Fibroblast of lung (primary cell): ENCODE results near the gene PLA2G5. TPM values are rescaled to one million over a fixed set of nuclear protein-coding genes. Genes with fewer than 3 reads are reported as not detected.

Experiments
- DNase-seq, 2 donors: peaks; one replicate each; pipeline versions ENCODE4 v3.0.0 to v3.0.0-alpha.2; 2010; ENCODE audit warnings: low read depth in 2 of 2
- H2AFZ ChIP-seq: 2 replicates; pipeline ENCODE4 v1.5.1; 2012; ENCODE audit warnings: low read length, control low read depth, inconsistent platforms
- H3K27ac ChIP-seq: 2 replicates; pipeline ENCODE4 v1.5.1; 2011; ENCODE audit warnings: low read length, control low read depth; ENCODE audit not compliant: insufficient read depth
- H3K27me3 ChIP-seq: 2 replicates; pipeline ENCODE4 v1.5.1; 2011; ENCODE audit warnings: mild to moderate bottlenecking, low read length; ENCODE audit not compliant: control insufficient read depth, insufficient read depth
- H3K36me3 ChIP-seq: 2 replicates; pipeline ENCODE4 v1.5.1; 2011; ENCODE audit warnings: low read length; ENCODE audit not compliant: control insufficient read depth, insufficient read depth
- H3K4me1 ChIP-seq: 2 replicates; pipeline ENCODE4 v1.5.1; 2011; ENCODE audit warnings: low read length; ENCODE audit not compliant: control insufficient read depth, insufficient read depth; ENCODE audit errors: extremely low read depth
- H3K4me2 ChIP-seq: 2 replicates; pipeline ENCODE4 v1.5.1; 2011; ENCODE audit warnings: low read length, control low read depth; ENCODE audit not compliant: insufficient read depth; ENCODE audit errors: extremely low read depth
- H3K4me3 ChIP-seq, 4 experiments: fragments of 200-600 bp in 1 of 4; sonication (generic) in 1 of 4; replicated peaks in 1 of 4; 2 replicates each; pipeline ENCODE4 v1.5.1; 2011 to 2016; ENCODE audit warnings: low read length in 4 of 4, low read depth in 3 of 4, mild to moderate bottlenecking in 3 of 4, control low read depth in 2 of 4, inconsistent platforms in 1 of 4, mixed read lengths in 1 of 4; ENCODE audit not compliant: insufficient read depth in 1 of 4; ENCODE audit errors: control extremely low read depth in 1 of 4
- H3K79me2 ChIP-seq: 2 replicates; pipeline ENCODE4 v1.5.1; 2012; ENCODE audit warnings: mild to moderate bottlenecking, low read length, inconsistent platforms; ENCODE audit not compliant: control insufficient read depth, insufficient read depth
- H3K9ac ChIP-seq: 2 replicates; pipeline ENCODE4 v1.5.1; 2011; ENCODE audit warnings: mild to moderate bottlenecking, low read length, control low read depth; ENCODE audit not compliant: insufficient read depth
- H3K9me3 ChIP-seq: 2 replicates; pipeline ENCODE4 v1.5.1; 2012; ENCODE audit warnings: low read depth, low read length; ENCODE audit not compliant: control insufficient read depth, insufficient read depth
- H4K20me1 ChIP-seq: 2 replicates; pipeline ENCODE4 v1.5.1; 2011; ENCODE audit warnings: low read length; ENCODE audit not compliant: control insufficient read depth, insufficient read depth; ENCODE audit errors: extremely low read depth
- CTCF ChIP-seq, 2 donors: IDR thresholded peaks in 1 of 2; conservative IDR thresholded peaks in 1 of 2; 1 replicate in 1 of 2; 2 replicates in 1 of 2; pipeline ENCODE4 v1.5.1; 2011 to 2012; ENCODE audit warnings: low read length in 2 of 2, control low read depth in 1 of 2, inconsistent platforms in 1 of 2, low read depth in 1 of 2, mild to moderate bottlenecking in 1 of 2
- EZH2 ChIP-seq: IDR thresholded peaks from 2 replicates; pipeline ENCODE4 v1.5.1; 2012; ENCODE audit warnings: low read length, control low read depth, mild to moderate bottlenecking; ENCODE audit errors: missing control alignments
- polyA plus RNA-seq, 2 donors: library from polyadenylated mRNA; depleted of rRNA in 1 of 2; stranded (reverse) in 1 of 2; unstranded in 1 of 2; fragments of >200 nt; gene quantifications; 2 replicates each; pipeline ENCODE4 v1.2.1, GENCODE V29; 2011 to 2012; ENCODE audit warnings: missing spikeins in 1 of 2
- total RNA-seq: library from RNA; depleted of rRNA; stranded (reverse); fragments of >200 nt; gene quantifications from 2 replicates; pipeline ENCODE4 v1.2.1, GENCODE V29; 2014

Gene PLA2G5
- total and polyA plus RNA-seq, 2 donors (not counting 1 experiment from before 2014, with no cell fraction given), result 1.1 to 27.4 TPM

DNA sequence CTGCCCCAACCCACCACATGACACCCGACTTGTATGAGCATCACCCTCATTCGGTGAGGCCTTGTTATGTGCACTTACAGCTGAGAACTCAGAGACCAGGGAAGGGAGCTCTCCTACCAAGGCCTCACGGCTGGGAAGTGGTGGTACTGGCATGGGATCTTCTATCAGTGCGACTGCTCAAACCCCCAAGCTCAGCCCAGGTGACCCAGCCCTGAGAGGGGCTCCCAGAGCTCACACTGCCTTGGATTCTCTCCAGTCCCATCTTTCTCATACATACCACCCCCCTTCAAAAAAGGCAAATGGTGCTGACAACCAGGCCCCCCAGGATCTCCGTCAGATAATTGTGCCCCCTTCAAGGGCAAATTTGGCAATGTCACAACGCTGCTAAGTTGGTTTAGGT, 68.4 kb downstream of the PLA2G5 start:
- DNase-seq, result no peak
- Histone ChIP-seq H3K27me3 (no peaks in the 10 kb centered on the region), H3K27ac (no peak overlapping the region), H4K20me1 (no peaks in the 10 kb centered on the region), H3K36me3 (no peaks in the 10 kb centered on the region), H3K4me2 (no peak overlapping the region), H2AFZ (no peak overlapping the region), H3K4me1 (no peaks in the 10 kb centered on the region), H3K79me2 (no peaks in the 10 kb centered on the region), H3K4me3 (no peak overlapping the region), H3K9ac (no peak overlapping the region), H3K9me3 (no peaks in the 10 kb centered on the region)
- TF ChIP-seq EZH2, result no peak
- TF ChIP-seq CTCF (conservative IDR thresholded peaks at IDR 0.05 in 1 of 2, IDR thresholded peaks at IDR 0.05 in 1 of 2; ENCODE audit: low read depth in 1 of 2, low read length in 2 of 2), result no peak

GRCh38 chr1:20138961-20139550, 69.1 kb downstream of the PLA2G5 start, which contains the start of gene PLA2G2F:
Gene PLA2G2F, plus strand, starts transcription at chr1:20139323. Its CDS starts 105 bp downstream, at chr1:20139428.
- no peak for DNase-seq
- Histone ChIP-seq H3K4me1 (no peaks in the 10 kb centered on the region), H4K20me1 (no peaks in the 10 kb centered on the region), H3K4me2 (no peak within 1 kb of the TSS), H3K4me3 (no peak within 1 kb of the TSS), H2AFZ (no peak within 1 kb of the TSS), H3K9ac (no peak within 1 kb of the TSS), H3K27me3 (peaks cover 4% of the 10 kb centered on the region), H3K79me2 (no peaks in the 10 kb centered on the region), H3K27ac (no peak within 1 kb of the TSS), H3K9me3 (no peaks in the 10 kb centered on the region), H3K36me3 (no peaks in the 10 kb centered on the region)
- TF ChIP-seq EZH2 (no peak), CTCF (conservative IDR thresholded peaks at IDR 0.05 in 1 of 2, IDR thresholded peaks at IDR 0.05 in 1 of 2; ENCODE audit: low read depth in 1 of 2, low read length in 2 of 2) (no peak)

DNA sequence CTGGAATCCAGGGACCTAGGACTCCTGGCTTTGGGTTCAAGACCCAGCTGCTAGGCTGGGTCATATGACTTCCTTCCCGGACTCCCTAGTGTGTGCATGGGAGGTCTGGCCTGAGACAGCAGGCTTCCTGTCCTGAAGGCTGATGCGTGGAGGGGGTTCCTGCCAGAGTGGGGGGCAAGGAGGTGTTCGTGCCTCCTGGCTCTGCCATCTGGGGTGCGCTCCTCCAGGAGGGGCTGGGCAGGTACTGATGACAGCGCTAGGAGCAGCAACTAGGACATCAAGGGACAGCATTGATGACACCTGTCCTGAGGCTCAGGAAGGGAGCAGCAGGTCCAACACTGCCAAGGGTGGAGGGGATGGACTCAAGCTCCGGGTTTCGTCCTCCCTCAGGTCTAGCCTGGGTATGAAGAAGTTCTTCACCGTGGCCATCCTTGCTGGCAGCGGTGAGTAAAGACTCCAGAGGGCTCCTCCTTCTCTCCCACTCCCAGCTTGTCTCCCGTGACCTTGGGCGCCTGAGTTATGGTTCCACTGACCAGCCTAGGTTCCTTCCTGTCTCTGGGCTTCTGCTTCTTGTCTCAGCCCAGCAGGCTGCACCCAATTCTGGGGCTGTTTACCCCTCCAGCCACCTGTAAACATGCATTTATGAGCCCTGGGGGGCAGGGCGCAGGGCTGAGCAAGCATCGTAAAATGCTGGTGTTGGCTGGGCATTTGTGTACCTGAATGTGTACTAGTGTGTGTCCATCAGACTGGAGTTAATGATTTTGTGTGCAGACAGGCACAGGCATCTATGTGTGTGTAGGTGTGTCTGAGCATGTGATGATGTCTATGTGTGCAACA, 70.0 kb downstream of the PLA2G5 start:
- TF ChIP-seq EZH2 (no peak), CTCF (conservative IDR thresholded peaks at IDR 0.05 in 1 of 2, IDR thresholded peaks at IDR 0.05 in 1 of 2; ENCODE audit: low read depth in 1 of 2, low read length in 2 of 2) (no peak)
- H3K9ac ChIP-seq, result no peak overlapping the region
- H3K4me1 ChIP-seq, result no peaks in the 10 kb centered on the region
- no peaks in the 10 kb centered on the region for H3K79me2 ChIP-seq
- peaks cover 8% of the 10 kb centered on the region for H3K27me3 ChIP-seq
- no peak overlapping the region for H3K27ac ChIP-seq
- no peak overlapping the region for H3K4me3 ChIP-seq
- no peak overlapping the region for H2AFZ ChIP-seq
- no peak for DNase-seq
- no peaks in the 10 kb centered on the region for H3K9me3 ChIP-seq
- H3K36me3 ChIP-seq, result no peaks in the 10 kb centered on the region
- no peak overlapping the region for H3K4me2 ChIP-seq
- no peaks in the 10 kb centered on the region for H4K20me1 ChIP-seq
